Measurements from ENCODE around the gene TMX1.

Gene TMX1

GRCh38 chr14:51239813-51240803 is at the start of gene TMX1:
Gene TMX1 (plus strand): TSS chr14:51240247. CDS start chr14:51240293, 46 bp downstream.
- TF ChIP-seq CSRNP3 (CRISPR knock-in tag; IDR thresholded peaks at IDR 0.05) (no peak), GLIS3 (CRISPR knock-in tag; IDR thresholded peaks at IDR 0.05) (no peak), CREB5 (CRISPR knock-in tag; IDR thresholded peaks at IDR 0.05; ENCODE audit: low read depth) (no peak), BACH2 (CRISPR knock-in tag; IDR thresholded peaks at IDR 0.05; ENCODE audit: borderline replicate concordance) (no peak), TSHZ2 (CRISPR knock-in tag; IDR thresholded peaks at IDR 0.05) (no peak), PATZ1 (CRISPR knock-in tag; IDR thresholded peaks at IDR 0.05; ENCODE audit: borderline replicate concordance) (no peak), ISL1 (CRISPR knock-in tag; IDR thresholded peaks at IDR 0.05) (no peak), CSDC2 (CRISPR knock-in tag; IDR thresholded peaks at IDR 0.05) (no peak), ZC3H10 (CRISPR knock-in tag; IDR thresholded peaks at IDR 0.05) (no peak), TCF4 (CRISPR knock-in tag; IDR thresholded peaks at IDR 0.05; ENCODE audit: borderline replicate concordance) (no peak), ZFP3 (CRISPR knock-in tag; IDR thresholded peaks at IDR 0.05) (no peak), ZNF70 (CRISPR knock-in tag; IDR thresholded peaks at IDR 0.05) (no peak), ZNF8 (CRISPR knock-in tag; IDR thresholded peaks at IDR 0.05) (no peak), ARNTL (CRISPR knock-in tag; IDR thresholded peaks at IDR 0.05; ENCODE audit: borderline replicate concordance, low read depth) (no peak), PPARA (CRISPR knock-in tag; IDR thresholded peaks at IDR 0.05; ENCODE audit: borderline replicate concordance) (no peak), ESRRG (CRISPR knock-in tag; IDR thresholded peaks at IDR 0.05) (no peak), SNAI2 (CRISPR knock-in tag; IDR thresholded peaks at IDR 0.05) (no peak)
- ATAC-seq: peak; percentile 98

GRCh38 chr14:51201890-51202289 is 38.2 kb upstream of the TMX1 start:
- no peak for ATAC-seq
- TF ChIP-seq ZFP3 (CRISPR knock-in tag; IDR thresholded peaks at IDR 0.05): no peak
- no peak for TF ChIP-seq ZNF565 (CRISPR knock-in tag; conservative IDR thresholded peaks at IDR 0.05; ENCODE audit: low read depth)
- TF ChIP-seq ARNTL (CRISPR knock-in tag; IDR thresholded peaks at IDR 0.05; ENCODE audit: borderline replicate concordance, low read depth): no peak
- TF ChIP-seq ZNF8 (CRISPR knock-in tag; IDR thresholded peaks at IDR 0.05): no peak
- TF ChIP-seq TSHZ2 (CRISPR knock-in tag; IDR thresholded peaks at IDR 0.05): no peak
- no peak for TF ChIP-seq PATZ1 (CRISPR knock-in tag; IDR thresholded peaks at IDR 0.05; ENCODE audit: borderline replicate concordance)
- no peak for TF ChIP-seq ZNF70 (CRISPR knock-in tag; IDR thresholded peaks at IDR 0.05)
- TF ChIP-seq GLIS3 (CRISPR knock-in tag; IDR thresholded peaks at IDR 0.05): no peak
- no peak for TF ChIP-seq TOX (CRISPR knock-in tag; IDR thresholded peaks at IDR 0.05; ENCODE audit: borderline replicate concordance)
- TF ChIP-seq PPARA (CRISPR knock-in tag; IDR thresholded peaks at IDR 0.05; ENCODE audit: borderline replicate concordance): no peak
- no peak for TF ChIP-seq CSRNP3 (CRISPR knock-in tag; IDR thresholded peaks at IDR 0.05)
- no peak for TF ChIP-seq CREB5 (CRISPR knock-in tag; IDR thresholded peaks at IDR 0.05; ENCODE audit: low read depth)
- TF ChIP-seq OSR1 (CRISPR knock-in tag; IDR thresholded peaks at IDR 0.05): no peak
- no peak for TF ChIP-seq ZFP30 (CRISPR knock-in tag; IDR thresholded peaks at IDR 0.05)

All from SK-N-SH treated with all-trans-retinoic acid at 6 μM for 48 hours (cell line).